Esophagus (tissue), 2 donors: ENCODE measurements around the gene OR52W1. TPM values are rescaled to one million over a fixed set of nuclear protein-coding genes. Genes with fewer than 3 reads are reported as not detected.

Source experiments
- H3K27ac ChIP-seq, 2 donors: one replicate each; pipeline ENCODE4 v1.5.1; 2013; ENCODE audit warnings: low read depth in 2 of 2, mild to moderate bottlenecking in 2 of 2, inconsistent platforms in 1 of 2, low read length in 1 of 2, moderate library complexity in 1 of 2
- H3K27me3 ChIP-seq, 2 donors: one replicate each; pipeline ENCODE4 v1.6.1; 2013; ENCODE audit warnings: low read length in 2 of 2, control low read depth in 1 of 2, mild to moderate bottlenecking in 1 of 2; ENCODE audit not compliant: insufficient read depth in 2 of 2, control insufficient read depth in 1 of 2
- H3K36me3 ChIP-seq, 2 donors: one replicate each; pipeline ENCODE4 v1.6.1; 2013; ENCODE audit warnings: low read length in 1 of 2; ENCODE audit not compliant: control insufficient read depth in 2 of 2, insufficient read depth in 2 of 2
- H3K4me1 ChIP-seq, 2 donors: one replicate each; pipeline ENCODE4 v1.6.1; 2013; ENCODE audit warnings: low read length in 1 of 2; ENCODE audit not compliant: control insufficient read depth in 2 of 2, insufficient read depth in 2 of 2
- H3K4me3 ChIP-seq, 2 donors: one replicate each; pipeline ENCODE4 v1.5.1; 2013; ENCODE audit warnings: low read length in 2 of 2, mild to moderate bottlenecking in 2 of 2, low read depth in 1 of 2, moderate library complexity in 1 of 2
- H3K9me3 ChIP-seq, 2 donors: one replicate each; pipeline ENCODE4 v1.6.1; 2013; ENCODE audit warnings: mild to moderate bottlenecking in 2 of 2, low read depth in 1 of 2, low read length in 1 of 2, moderate library complexity in 1 of 2; ENCODE audit not compliant: control insufficient read depth in 2 of 2, insufficient read depth in 1 of 2
- WGBS, 2 donors: extraction: QIAGEN DNeasy Blood & Tissue Kit; methylation state at CpG; one replicate each; pipeline ENCODE4 v1.1.7; 2013; 5-methylcytosine and 5-hydroxymethylcytosine counted together
- polyA plus RNA-seq, 2 donors: library from polyadenylated mRNA; stranded (reverse); fragments of 200-250 nt; gene quantifications; one replicate each; pipeline ENCODE4 v1.2.3, GENCODE V29; 2013
- donor health status: healthy with polysubstance abuse.
- donor health status: Bipolar disorder and iron deficiency.

Gene OR52W1
- not detected for polyA plus RNA-seq

- Histone ChIP-seq H3K9me3 (no peaks in the 10 kb centered on the region), H3K27ac (no peak within 1 kb of the TSS), H3K4me1 (no peaks in the 10 kb centered on the region), H3K36me3 (no peaks in the 10 kb centered on the region), H3K4me3 (no peak within 1 kb of the TSS), H3K27me3 (no peaks in the 10 kb centered on the region)
- WGBS, 2 donors: 97 to 99% methylated on average over 5 of the region's 5 CpGs
Measured at GRCh38 chr11:6199174-6199810, at the start of gene OR52W1. Gene OR52W1, plus strand, starts transcription at chr11:6199224. Its CDS starts 0 bp downstream, at chr11:6199224.

GRCh38 chr11:6151117-6151516 lies 47.9 kb upstream of the OR52W1 start:
- no peak overlapping the region for H3K27ac ChIP-seq
- no peaks in the 10 kb centered on the region for H3K4me1 ChIP-seq
- no peaks in the 10 kb centered on the region for H3K9me3 ChIP-seq
- no peaks in the 10 kb centered on the region for H3K36me3 ChIP-seq
- no peaks in the 10 kb centered on the region for H3K27me3 ChIP-seq
- H3K4me3 ChIP-seq: no peak overlapping the region
- WGBS, 2 donors: 8 to 19% methylated on average over 1 of the region's 1 CpG

GRCh38 chr11:6152126-6152525 lies 46.9 kb upstream of the OR52W1 start:
- WGBS, 2 donors: 82 to 84% methylated on average over 2 of the region's 2 CpGs
- H3K4me1 ChIP-seq: no peaks in the 10 kb centered on the region
- H3K27me3 ChIP-seq: no peaks in the 10 kb centered on the region
- H3K4me3 ChIP-seq: no peak overlapping the region
- H3K36me3 ChIP-seq: no peaks in the 10 kb centered on the region
- no peak overlapping the region for H3K27ac ChIP-seq
- H3K9me3 ChIP-seq: no peaks in the 10 kb centered on the region

- Histone ChIP-seq H3K9me3 (no peaks in the 10 kb centered on the region), H3K27me3 (no peaks in the 10 kb centered on the region), H3K36me3 (no peaks in the 10 kb centered on the region), H3K4me1 (no peaks in the 10 kb centered on the region), H3K4me3 (no peak overlapping the region), H3K27ac (no peak overlapping the region)
- 75 to 76% methylated on average over 7 of the region's 7 CpGs for WGBS, 2 donors
Measured at GRCh38 chr11:6156628-6157359, 42.2 kb upstream of the OR52W1 start.

GRCh38 chr11:6170226-6170625 lies 28.8 kb upstream of the OR52W1 start, which contains the start of gene OR52B2:
Gene OR52B2, minus strand, starts transcription at chr11:6170326. Its CDS starts 0 bp downstream, at chr11:6170326.
- Histone ChIP-seq H3K9me3 (no peaks in the 10 kb centered on the region), H3K4me3 (no peak within 1 kb of the TSS), H3K36me3 (no peaks in the 10 kb centered on the region), H3K27me3 (no peaks in the 10 kb centered on the region), H3K4me1 (no peaks in the 10 kb centered on the region), H3K27ac (no peak within 1 kb of the TSS)
- 74 to 89% methylated on average over 1 of the region's 1 CpG for WGBS, 2 donors

- Histone ChIP-seq H3K27me3 (no peaks in the 10 kb centered on the region), H3K4me1 (no peaks in the 10 kb centered on the region), H3K4me3 (no peak overlapping the region), H3K27ac (no peak overlapping the region), H3K9me3 (peaks cover 0 to 2% of the 10 kb centered on the region in 2 donors), H3K36me3 (no peaks in the 10 kb centered on the region)
- WGBS, 2 donors: 40 to 54% methylated on average over 2 of the region's 2 CpGs
Measured at GRCh38 chr11:6175440-6175839, 23.6 kb upstream of the OR52W1 start.

- Histone ChIP-seq H3K4me3 (no peak overlapping the region), H3K27me3 (no peaks in the 10 kb centered on the region), H3K4me1 (no peaks in the 10 kb centered on the region), H3K36me3 (no peaks in the 10 kb centered on the region), H3K9me3 (no peaks in the 10 kb centered on the region), H3K27ac (no peak overlapping the region)
Measured at GRCh38 chr11:6191742-6192141, 7.3 kb upstream of the OR52W1 start.

GRCh38 chr11:6194065-6194581 lies 4.9 kb upstream of the OR52W1 start:
- H3K9me3 ChIP-seq: no peaks in the 10 kb centered on the region
- no peaks in the 10 kb centered on the region for H3K36me3 ChIP-seq
- H3K27ac ChIP-seq: no peak overlapping the region
- H3K4me3 ChIP-seq: no peak overlapping the region
- H3K27me3 ChIP-seq: no peaks in the 10 kb centered on the region
- no peaks in the 10 kb centered on the region for H3K4me1 ChIP-seq
- 72 to 83% methylated on average over 1 of the region's 1 CpG for WGBS, 2 donors

- Histone ChIP-seq H3K4me3 (no peak overlapping the region), H3K27ac (no peak overlapping the region), H3K4me1 (no peaks in the 10 kb centered on the region), H3K9me3 (no peaks in the 10 kb centered on the region), H3K27me3 (no peaks in the 10 kb centered on the region), H3K36me3 (no peaks in the 10 kb centered on the region)
- 54 to 56% methylated on average over 4 of the region's 4 CpGs for WGBS, 2 donors
Measured at GRCh38 chr11:6196396-6196795, 2.6 kb upstream of the OR52W1 start.
